Stromal cell of bone marrow (primary cell): ENCODE data around the gene MB.
A peak's percentile ranks its signal among the peaks of the same experiment; 100 is the strongest.

Experiments
- DNase-seq: peaks from one replicate; pipeline ENCODE4 v3.0.0-alpha.2; 2012; ENCODE audit warnings: low read depth

The MB gene

DNA sequence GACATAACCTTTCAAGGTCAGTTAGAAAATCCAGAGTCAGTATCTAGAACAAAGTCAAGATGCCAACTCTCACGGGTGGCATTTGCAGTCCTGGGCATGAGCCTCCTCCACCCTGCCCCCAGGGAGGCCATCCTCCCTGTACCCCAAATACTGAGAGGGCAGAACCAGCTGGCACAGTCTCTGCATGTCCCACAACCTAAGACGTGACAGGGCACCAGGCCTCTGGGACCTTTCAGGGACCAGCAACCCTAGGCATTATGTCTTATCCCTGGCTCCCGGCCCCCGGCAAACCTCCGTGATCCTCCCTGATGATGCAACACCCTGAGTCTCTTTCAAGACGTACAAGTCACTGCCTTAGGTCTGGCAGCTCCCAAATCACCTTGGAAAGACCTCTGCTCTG, 2.0 kb downstream of the MB start:
- DNase-seq, result no peak

GRCh38 chr22:35614404-35614803, 2.7 kb downstream of the MB start:
- no peak for DNase-seq

GRCh38 chr22:35612903-35613302, 4.2 kb downstream of the MB start:
- DNase-seq, result no peak

- DNase-seq, result no peak
Observed at GRCh38 chr22:35611891-35612576, 5.1 kb downstream of the MB start.

GRCh38 chr22:35611200-35611890, 5.8 kb downstream of the MB start:
- no peak for DNase-seq

- DNase-seq, result no peak
Observed at GRCh38 chr22:35610741-35611140, 6.4 kb downstream of the MB start.

DNA sequence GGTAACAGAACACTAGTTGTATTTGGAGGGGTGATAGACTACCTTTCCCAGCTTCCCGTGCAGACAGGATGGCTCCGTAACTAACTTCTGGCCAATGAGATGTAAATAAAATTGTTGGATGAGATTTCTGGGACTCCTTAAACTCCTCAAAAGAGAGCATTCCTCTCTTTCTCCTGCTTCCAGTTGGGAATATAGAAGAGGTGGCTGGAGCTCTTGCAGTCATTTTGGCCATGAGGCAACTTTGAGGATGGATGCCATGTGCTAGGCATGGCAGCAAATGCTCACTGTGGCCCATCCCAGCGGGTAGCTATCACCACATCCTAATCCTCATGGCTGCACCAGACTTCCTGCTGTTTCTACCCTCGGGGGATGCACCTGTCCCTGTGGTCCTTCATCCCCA, 7.4 kb downstream of the MB start:
- DNase-seq, result no peak

DNA sequence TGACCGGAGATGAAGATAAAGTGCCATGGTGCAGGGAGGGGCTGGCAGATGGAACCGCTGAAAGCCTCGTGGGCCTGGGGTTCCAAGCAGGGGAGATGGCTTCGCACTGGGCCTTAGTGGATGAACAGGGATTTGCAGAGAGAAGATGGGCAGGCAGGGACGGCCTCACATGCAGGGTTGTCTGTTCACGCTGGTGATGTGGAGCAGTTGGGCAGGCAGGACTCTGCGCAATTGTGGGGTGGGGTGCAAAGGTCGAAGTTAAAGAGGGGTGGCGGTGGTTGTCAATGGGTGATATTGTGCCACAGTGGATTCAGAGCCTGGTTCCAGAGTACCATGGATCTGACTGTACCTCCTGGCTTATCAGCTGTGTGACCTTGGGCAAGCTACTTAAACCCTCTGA, 7.9 kb downstream of the MB start:
- no peak for DNase-seq

DNA sequence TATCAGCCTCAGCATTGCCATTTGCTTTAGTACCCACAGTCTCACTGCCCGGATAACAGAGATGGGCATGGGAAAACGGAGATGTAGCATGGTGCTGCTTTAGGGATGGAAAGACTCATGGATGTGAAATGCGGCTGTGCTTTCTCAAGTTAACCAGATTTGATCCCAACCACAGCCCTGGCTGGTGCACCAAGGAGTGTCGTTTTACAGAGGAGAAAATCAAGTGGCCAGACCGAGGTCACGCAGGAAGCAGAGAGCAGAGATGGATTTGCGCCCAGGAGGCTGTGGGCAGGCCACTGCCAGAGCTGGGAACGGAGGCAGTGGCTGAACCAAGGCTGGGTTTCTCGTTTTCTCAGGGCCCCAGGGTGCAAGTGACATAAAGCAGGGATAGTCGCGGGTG, 9.0 kb downstream of the MB start:
- peak; percentile 56 for DNase-seq

DNA sequence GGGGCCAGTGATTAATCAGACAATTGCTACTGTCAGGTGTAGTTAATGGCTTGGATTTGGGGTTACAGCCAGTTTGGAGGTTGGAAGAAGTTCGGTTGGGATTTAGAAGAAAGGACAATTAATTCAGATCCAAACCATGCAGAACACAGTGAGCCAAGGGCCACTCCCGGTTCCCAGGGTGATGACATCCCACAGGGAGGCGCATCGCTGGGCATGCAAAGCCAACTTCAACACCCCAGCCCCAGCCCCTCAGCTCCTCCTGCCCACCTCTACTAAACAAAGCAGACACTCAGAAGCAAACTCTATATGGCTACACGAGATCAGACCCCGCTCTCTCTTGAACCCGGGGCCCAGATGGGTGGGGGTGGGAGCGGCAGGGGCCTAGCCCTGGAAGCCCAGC, 10.2 kb downstream of the MB start:
- DNase-seq, result no peak

- DNase-seq, result no peak
Observed at GRCh38 chr22:35605851-35606481, 11.2 kb downstream of the MB start.

- no peak for DNase-seq
Observed at GRCh38 chr22:35605369-35605680, 11.8 kb downstream of the MB start.

GRCh38 chr22:35604621-35605368, 12.3 kb downstream of the MB start:
- no peak for DNase-seq

DNA sequence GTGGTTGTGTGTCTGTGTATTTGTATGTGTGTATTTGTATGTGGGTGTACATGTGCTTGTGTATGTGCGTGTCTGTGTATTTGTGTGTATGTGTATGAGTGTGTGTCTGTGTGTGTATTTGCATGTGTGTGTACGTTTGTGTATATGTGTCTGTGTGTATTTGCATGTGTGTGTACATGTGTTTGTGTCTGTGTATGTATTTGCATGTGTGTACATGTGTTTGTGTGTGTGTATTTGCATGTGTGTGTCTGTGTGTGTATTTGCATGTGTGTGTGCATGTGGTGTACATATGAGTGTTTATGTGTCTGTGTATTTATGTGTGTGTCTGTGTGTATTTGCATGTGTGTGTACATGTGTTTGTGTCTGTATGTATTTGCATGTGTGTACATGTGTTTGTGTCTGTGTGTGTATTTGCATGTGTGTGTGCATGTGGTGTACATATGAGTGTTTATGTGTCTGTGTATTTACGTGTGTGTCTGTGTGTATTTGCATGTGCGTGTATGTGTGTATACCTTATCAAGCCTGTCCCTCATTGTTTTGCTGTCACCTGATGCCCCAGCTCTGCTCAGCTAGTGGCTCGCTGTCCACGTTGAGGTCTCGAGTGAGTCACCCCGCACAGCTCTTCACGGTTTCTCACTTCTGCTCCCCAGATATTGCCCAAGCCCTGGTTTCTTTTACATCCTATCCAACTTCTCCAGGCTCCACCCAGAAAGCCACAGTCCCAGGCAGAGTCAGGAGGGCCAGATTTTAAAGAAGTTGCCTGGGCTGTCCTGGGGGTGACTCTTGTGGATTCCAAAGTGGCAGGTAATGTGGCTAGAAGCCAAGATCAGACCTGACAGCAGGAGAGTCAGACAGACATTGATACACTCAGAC, 15.2 kb downstream of the MB start:
- peak; percentile 65 for DNase-seq

- no peak for DNase-seq
Observed at GRCh38 chr22:35601013-35601580, 16.0 kb downstream of the MB start.

- DNase-seq, result no peak
Observed at GRCh38 chr22:35600476-35600875, 16.7 kb downstream of the MB start.

DNA sequence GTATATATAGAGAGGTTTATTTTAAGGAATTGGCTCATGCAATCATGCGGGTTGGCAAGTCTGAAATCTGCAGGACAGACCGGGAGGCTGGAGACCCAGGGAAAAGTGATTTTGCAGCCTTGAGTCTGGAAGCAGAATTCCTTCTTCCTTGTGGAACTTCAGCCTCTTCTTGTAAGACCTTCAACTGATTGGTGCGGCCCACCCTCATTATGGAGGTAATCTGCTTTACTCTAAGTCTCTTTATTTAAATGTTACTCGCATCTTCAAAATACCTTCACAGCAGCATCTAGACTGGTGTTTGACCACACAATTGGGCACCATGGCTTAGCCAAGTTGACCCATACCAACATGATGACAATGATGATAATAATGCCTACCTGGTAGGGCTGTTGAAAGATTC, 17.8 kb downstream of the MB start:
- no peak for DNase-seq

DNA sequence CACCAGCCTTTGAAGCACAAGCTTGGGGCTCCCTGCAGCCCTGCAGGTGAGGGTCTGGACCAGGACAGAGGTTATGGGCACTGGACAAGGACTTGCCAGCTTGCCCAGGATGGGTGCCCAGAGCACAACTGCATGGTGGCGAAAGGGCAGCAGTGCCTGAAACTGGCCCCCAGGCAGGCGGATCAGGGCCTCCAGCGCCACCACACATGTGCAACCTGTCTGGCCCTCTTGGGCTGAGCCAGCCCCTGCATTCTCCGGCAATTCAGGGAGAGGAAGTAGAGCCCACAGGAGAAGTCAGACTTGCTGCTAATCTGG, 18.8 kb downstream of the MB start:
- no peak for DNase-seq

- no peak for DNase-seq
Observed at GRCh38 chr22:35597692-35598395, 19.3 kb downstream of the MB start.

DNA sequence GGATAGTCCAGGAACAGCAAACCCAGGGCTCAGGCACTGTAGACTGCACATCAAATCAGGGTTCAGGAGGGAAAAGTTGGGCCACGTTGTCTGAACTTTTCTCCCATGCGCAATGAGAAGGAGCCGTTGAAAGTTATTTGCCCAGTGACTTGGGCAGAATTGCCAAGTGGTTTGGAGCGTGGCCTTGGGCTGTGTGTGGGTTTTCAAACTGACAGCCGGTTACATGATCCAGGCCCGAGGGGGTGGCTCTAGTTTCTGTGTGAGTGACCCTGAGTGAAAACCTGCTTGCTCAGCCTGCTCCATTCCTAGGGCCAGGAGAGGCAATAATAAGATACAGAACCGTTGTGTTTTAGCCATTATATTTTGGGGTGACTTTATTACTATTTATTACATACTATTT, 20.3 kb downstream of the MB start:
- no peak for DNase-seq

DNA sequence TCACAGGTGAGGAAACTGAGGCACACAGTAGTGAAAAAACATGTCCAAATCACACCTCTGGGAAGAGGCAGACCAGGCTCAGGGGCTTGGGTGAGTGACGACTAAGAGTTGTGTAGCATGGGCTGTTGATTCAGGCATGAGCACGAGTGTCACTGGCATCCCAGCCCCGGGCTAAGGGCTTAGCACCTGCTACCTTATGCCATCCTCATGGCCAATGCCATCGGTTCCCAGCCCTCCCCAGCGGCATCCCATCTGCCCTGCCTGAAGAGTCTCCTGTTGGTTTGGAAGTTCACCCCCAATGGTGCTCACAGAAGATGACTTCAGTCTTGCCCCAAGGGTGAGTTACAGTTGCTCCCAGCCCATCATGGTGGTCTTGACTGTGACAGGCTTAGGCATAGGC, 22.4 kb downstream of the MB start:
- DNase-seq, result no peak
